Measurements from ENCODE around the gene ADCK1. TPM values are rescaled to one million over a fixed set of nuclear protein-coding genes. Genes with fewer than 3 reads are reported as not detected.

The ADCK1 gene
- total RNA-seq, 1 donor from 2014 or later: 4.5 TPM

DNA sequence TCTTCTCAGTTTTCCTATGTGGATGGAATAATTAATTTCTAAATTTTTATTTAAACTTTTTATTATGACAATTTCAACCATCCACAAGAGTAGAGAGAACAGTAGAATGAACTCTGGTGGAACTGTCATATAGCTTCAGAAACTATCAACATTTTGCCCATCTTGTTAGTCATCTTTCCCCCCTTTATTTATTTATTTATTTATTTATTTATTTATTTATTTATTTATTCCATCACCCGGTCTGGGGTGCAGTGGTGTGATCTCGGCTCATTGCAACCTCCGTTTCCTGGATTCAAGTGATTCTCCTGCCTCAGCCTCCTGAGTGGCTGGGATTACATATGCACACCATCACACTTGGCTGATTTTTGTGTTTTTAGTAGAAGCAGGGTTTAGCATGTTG, 23.5 kb downstream of the ADCK1 start:
- Histone ChIP-seq H3K27me3 (ENCODE audit: control insufficient read depth, insufficient read depth, low read length) (no peaks in the 10 kb centered on the region), H3K36me3 (ENCODE audit: control insufficient read depth, insufficient read depth, low read length) (no peaks in the 10 kb centered on the region), H3K4me3 (ENCODE audit: low read depth, low read length) (no peak overlapping the region)
- FAIRE-seq: no peak
- TF ChIP-seq, protein P1, sequence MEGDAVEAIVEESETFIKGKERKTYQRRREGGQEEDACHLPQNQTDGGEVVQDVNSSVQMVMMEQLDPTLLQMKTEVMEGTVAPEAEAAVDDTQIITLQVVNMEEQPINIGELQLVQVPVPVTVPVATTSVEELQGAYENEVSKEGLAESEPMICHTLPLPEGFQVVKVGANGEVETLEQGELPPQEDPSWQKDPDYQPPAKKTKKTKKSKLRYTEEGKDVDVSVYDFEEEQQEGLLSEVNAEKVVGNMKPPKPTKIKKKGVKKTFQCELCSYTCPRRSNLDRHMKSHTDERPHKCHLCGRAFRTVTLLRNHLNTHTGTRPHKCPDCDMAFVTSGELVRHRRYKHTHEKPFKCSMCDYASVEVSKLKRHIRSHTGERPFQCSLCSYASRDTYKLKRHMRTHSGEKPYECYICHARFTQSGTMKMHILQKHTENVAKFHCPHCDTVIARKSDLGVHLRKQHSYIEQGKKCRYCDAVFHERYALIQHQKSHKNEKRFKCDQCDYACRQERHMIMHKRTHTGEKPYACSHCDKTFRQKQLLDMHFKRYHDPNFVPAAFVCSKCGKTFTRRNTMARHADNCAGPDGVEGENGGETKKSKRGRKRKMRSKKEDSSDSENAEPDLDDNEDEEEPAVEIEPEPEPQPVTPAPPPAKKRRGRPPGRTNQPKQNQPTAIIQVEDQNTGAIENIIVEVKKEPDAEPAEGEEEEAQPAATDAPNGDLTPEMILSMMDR (IDR thresholded peaks at IDR 0.05; ENCODE audit: insufficient read depth, low read length, severe bottlenecking): no peak
- DNase-seq (ENCODE audit: low read depth): no peak

DNA sequence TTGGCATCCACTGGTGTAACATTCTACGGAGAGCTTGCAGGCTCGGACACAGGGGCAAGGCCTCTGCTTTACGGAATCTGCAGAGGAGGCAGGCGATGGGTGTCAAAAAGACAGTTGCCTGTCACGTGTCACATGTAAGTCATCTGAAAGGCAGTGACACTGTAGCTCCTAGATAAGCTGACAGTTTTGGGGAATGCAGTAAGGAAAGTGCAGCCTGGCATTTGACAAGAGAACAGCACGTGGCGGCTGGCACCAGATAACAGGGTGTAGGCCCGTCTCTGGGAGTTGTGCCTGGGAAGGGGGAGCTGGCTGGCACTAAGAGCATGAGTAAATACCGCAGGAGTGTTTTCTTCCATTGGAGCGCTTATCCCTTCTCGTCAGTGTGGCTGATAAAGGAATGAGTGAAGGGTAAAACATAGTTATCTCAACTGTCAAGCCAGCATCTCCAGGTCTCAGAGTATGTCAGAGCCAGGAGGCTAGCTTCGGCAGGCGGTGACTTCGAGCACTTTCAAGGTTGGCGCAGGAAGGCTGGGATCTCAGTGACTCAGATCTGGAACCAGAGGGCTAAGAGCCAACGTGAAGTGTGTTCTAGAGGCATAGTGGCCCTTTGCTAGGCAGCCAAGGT, 26.1 kb downstream of the ADCK1 start:
- TF ChIP-seq, protein P1 (IDR thresholded peaks at IDR 0.05; ENCODE audit: insufficient read depth, low read length, severe bottlenecking): no peak
- FAIRE-seq: no peak

DNA sequence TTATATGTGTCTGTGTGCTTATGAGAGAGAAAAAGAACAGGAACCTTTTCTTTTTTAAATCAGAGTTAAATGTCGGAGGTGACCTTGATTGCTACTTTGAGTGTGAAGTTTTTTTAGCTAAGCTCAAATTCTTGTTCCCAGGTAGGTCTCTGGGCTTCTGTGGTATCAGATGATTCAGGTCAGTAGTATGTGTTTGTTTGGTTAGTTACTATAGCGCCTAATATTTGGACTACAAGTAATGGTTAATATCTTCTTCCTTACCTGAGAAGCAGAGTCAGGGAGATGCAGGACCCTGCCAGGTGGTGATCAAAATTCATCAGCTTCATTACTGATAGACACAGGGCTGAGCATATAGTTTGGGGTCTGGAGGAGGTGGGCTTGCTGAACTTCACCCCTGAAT, 30.8 kb downstream of the ADCK1 start:
- no peaks in the 10 kb centered on the region for H3K36me3 ChIP-seq (ENCODE audit: control insufficient read depth, insufficient read depth, low read length)
- no peak overlapping the region for H3K4me3 ChIP-seq (ENCODE audit: low read depth, low read length)
- TF ChIP-seq, protein P1 (IDR thresholded peaks at IDR 0.05; ENCODE audit: insufficient read depth, low read length, severe bottlenecking): no peak
- FAIRE-seq: no peak
- H3K27me3 ChIP-seq (ENCODE audit: control insufficient read depth, insufficient read depth, low read length): no peaks in the 10 kb centered on the region
- peak; percentile 89 for DNase-seq (ENCODE audit: low read depth)

More for the DNA sequence above, 26.1 kb downstream of the ADCK1 start:
- Histone ChIP-seq H3K4me3 (ENCODE audit: low read depth, low read length) (no peak overlapping the region), H3K27me3 (ENCODE audit: control insufficient read depth, insufficient read depth, low read length) (no peaks in the 10 kb centered on the region), H3K36me3 (ENCODE audit: control insufficient read depth, insufficient read depth, low read length) (no peaks in the 10 kb centered on the region)
- DNase-seq (ENCODE audit: low read depth): no peak

DNA sequence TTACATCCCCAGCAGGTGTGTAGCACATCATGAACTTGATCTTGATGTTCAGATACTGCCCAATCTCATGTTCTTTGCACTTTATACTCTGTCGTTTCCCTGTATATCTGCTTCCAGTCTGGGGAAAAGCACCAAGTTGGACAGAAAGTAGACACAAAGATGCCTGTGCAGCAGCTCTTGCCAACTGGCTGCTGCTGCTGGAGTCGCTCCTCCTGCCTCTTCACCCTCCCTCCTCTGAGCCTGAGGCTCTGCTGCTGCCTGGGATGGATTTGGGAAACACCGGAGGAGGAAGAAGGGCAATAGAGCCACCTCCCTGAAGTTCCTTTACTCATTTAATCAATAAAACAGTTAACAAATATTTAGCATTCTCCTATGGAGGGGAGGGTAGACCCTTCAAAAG, 32.4 kb downstream of the ADCK1 start:
- H3K36me3 ChIP-seq (ENCODE audit: control insufficient read depth, insufficient read depth, low read length): no peaks in the 10 kb centered on the region
- H3K4me3 ChIP-seq (ENCODE audit: low read depth, low read length): no peak overlapping the region
- DNase-seq (ENCODE audit: low read depth) (no peak), FAIRE-seq (no peak)
- H3K27me3 ChIP-seq (ENCODE audit: control insufficient read depth, insufficient read depth, low read length): no peaks in the 10 kb centered on the region
- TF ChIP-seq, protein P1 (IDR thresholded peaks at IDR 0.05; ENCODE audit: insufficient read depth, low read length, severe bottlenecking): no peak

DNA sequence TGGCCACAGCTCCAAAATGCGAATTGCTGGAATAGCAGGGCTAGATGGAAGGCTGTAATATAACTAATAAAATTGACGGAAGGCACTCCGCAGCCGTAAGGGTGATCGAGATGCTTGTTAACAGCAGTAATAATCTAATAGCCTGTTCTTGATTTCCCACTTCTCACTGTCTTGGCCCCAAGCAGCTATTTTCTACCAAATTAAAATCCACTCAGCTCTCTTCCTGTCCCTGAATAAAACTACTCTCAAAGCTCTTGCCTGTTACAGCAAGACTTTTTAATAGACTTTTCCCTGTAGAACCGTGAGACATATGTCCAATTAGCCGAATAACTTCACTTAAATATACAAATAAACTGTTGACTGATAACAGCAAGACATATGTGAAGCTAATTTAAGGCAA, 38.0 kb downstream of the ADCK1 start:
- DNase-seq (ENCODE audit: low read depth) (no peak), FAIRE-seq (no peak)
- TF ChIP-seq, protein P1 (IDR thresholded peaks at IDR 0.05; ENCODE audit: insufficient read depth, low read length, severe bottlenecking): no peak
- Histone ChIP-seq H3K4me3 (ENCODE audit: low read depth, low read length) (no peak overlapping the region), H3K27me3 (ENCODE audit: control insufficient read depth, insufficient read depth, low read length) (no peaks in the 10 kb centered on the region), H3K36me3 (ENCODE audit: control insufficient read depth, insufficient read depth, low read length) (no peaks in the 10 kb centered on the region)

Measured in bronchial epithelial cell (primary cell).